Osteoblast (primary cell): ENCODE data around the gene COL6A1. TPM values are rescaled to one million over a fixed set of nuclear protein-coding genes. Genes with fewer than 3 reads are reported as not detected.

Experiments
- DNase-seq: peaks from one replicate; pipeline ENCODE4 v3.0.0; 2011; ENCODE audit warnings: low spot score, mixed read lengths; ENCODE audit not compliant: insufficient read length; ENCODE audit errors: missing footprints
- H2AFZ ChIP-seq: 2 replicates; pipeline ENCODE4 v1.6.0; 2011; ENCODE audit warnings: mild to moderate bottlenecking, low read length
- H3K27ac ChIP-seq: 2 replicates; pipeline ENCODE4 v1.5.1; 2011; ENCODE audit warnings: mild to moderate bottlenecking, low read depth, low read length, moderate library complexity
- H3K27me3 ChIP-seq: 2 replicates; pipeline ENCODE4 v1.6.0; 2012; ENCODE audit warnings: mild to moderate bottlenecking, control low read depth, inconsistent platforms, low read length, moderate library complexity; ENCODE audit not compliant: insufficient read depth
- H3K36me3 ChIP-seq: 2 replicates; pipeline ENCODE4 v1.5.1; 2011; ENCODE audit warnings: mild to moderate bottlenecking, low read length, control low read depth, moderate library complexity; ENCODE audit not compliant: insufficient read depth
- H3K4me1 ChIP-seq: 2 replicates; pipeline ENCODE4 v1.5.1; 2011; ENCODE audit warnings: mild to moderate bottlenecking, low read length, control low read depth, moderate library complexity; ENCODE audit not compliant: insufficient read depth
- H3K4me2 ChIP-seq: 2 replicates; pipeline ENCODE4 v1.6.0; 2011; ENCODE audit warnings: mild to moderate bottlenecking, low read length; ENCODE audit not compliant: insufficient read depth
- H3K4me3 ChIP-seq: fragments of 200-600 bp; sonication (generic); 3 replicates; pipeline ENCODE4 v1.5.1; 2012; ENCODE audit warnings: mild to moderate bottlenecking, low read length, inconsistent platforms; ENCODE audit not compliant: insufficient read depth
- H3K79me2 ChIP-seq: 2 replicates; pipeline ENCODE4 v1.6.0; 2012; ENCODE audit warnings: mild to moderate bottlenecking, low read length, control low read depth, inconsistent platforms; ENCODE audit not compliant: insufficient read depth
- H3K9me3 ChIP-seq: 2 replicates; pipeline ENCODE4 v1.5.1; 2011; ENCODE audit warnings: low read depth, low read length, control low read depth
- H4K20me1 ChIP-seq: 2 replicates; pipeline ENCODE4 v1.6.0; 2012; ENCODE audit warnings: mild to moderate bottlenecking, low read length, control low read depth; ENCODE audit not compliant: insufficient read depth
- total RNA-seq: library from RNA; depleted of rRNA; stranded (reverse); fragments of >200 nt; gene quantifications from 2 replicates; pipeline ENCODE4 v1.2.3, GENCODE V29; 2012
- TF ChIP-seq, protein P1 (sequence below): IDR thresholded peaks from 2 replicates; pipeline ENCODE4 v1.5.1; 2011; ENCODE audit warnings: mild to moderate bottlenecking, low read depth, low read length, moderate library complexity; ENCODE audit errors: extremely low read depth

COL6A1 gene
- total RNA-seq, 1 donor, result 1,612 TPM

DNA sequence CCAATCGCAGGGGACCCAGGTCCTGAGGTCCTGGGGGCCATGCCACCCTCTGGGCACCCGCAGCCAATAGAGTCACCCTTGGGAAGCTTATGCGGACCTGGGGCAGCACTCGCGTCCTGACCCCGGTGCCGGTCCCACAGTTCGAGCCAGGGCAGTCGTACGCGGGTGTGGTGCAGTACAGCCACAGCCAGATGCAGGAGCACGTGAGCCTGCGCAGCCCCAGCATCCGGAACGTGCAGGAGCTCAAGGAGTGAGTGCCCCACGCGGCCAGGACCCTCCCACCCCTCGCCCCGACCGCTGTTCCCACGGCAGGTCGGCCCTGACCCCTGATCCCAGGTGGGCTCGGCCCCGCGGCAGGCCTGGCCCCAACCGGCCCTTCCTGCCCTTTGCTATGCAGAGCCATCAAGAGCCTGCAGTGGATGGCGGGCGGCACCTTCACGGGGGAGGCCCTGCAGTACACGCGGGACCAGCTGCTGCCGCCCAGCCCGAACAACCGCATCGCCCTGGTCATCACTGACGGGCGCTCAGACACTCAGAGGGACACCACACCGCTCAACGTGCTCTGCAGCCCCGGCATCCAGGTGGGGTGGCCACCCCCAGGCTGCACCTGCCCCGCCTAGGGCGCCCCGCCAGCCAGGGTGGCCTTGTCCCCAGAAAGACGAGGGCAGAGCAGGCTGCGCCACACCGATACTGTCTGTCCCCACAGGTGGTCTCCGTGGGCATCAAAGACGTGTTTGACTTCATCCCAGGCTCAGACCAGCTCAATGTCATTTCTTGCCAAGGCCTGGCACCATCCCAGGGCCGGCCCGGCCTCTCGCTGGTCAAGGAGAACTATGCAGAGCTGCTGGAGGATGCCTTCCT, 20.5 kb downstream of the COL6A1 start:
- H3K27ac ChIP-seq, result no peak overlapping the region
- no peak overlapping the region for H3K4me3 ChIP-seq
- peak; percentile 65 for DNase-seq
- no peak overlapping the region for H2AFZ ChIP-seq
- H3K27me3 ChIP-seq, result no peaks in the 10 kb centered on the region
- H3K4me1 ChIP-seq, result no peaks in the 10 kb centered on the region
- H3K79me2 ChIP-seq, result peaks cover 4% of the 10 kb centered on the region
- H3K4me2 ChIP-seq, result no peak overlapping the region
- TF ChIP-seq, protein P1, sequence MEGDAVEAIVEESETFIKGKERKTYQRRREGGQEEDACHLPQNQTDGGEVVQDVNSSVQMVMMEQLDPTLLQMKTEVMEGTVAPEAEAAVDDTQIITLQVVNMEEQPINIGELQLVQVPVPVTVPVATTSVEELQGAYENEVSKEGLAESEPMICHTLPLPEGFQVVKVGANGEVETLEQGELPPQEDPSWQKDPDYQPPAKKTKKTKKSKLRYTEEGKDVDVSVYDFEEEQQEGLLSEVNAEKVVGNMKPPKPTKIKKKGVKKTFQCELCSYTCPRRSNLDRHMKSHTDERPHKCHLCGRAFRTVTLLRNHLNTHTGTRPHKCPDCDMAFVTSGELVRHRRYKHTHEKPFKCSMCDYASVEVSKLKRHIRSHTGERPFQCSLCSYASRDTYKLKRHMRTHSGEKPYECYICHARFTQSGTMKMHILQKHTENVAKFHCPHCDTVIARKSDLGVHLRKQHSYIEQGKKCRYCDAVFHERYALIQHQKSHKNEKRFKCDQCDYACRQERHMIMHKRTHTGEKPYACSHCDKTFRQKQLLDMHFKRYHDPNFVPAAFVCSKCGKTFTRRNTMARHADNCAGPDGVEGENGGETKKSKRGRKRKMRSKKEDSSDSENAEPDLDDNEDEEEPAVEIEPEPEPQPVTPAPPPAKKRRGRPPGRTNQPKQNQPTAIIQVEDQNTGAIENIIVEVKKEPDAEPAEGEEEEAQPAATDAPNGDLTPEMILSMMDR, result no peak
- peaks cover 76% of the 10 kb centered on the region for H3K36me3 ChIP-seq
- peaks cover 24% of the 10 kb centered on the region for H4K20me1 ChIP-seq
- no peaks in the 10 kb centered on the region for H3K9me3 ChIP-seq

DNA sequence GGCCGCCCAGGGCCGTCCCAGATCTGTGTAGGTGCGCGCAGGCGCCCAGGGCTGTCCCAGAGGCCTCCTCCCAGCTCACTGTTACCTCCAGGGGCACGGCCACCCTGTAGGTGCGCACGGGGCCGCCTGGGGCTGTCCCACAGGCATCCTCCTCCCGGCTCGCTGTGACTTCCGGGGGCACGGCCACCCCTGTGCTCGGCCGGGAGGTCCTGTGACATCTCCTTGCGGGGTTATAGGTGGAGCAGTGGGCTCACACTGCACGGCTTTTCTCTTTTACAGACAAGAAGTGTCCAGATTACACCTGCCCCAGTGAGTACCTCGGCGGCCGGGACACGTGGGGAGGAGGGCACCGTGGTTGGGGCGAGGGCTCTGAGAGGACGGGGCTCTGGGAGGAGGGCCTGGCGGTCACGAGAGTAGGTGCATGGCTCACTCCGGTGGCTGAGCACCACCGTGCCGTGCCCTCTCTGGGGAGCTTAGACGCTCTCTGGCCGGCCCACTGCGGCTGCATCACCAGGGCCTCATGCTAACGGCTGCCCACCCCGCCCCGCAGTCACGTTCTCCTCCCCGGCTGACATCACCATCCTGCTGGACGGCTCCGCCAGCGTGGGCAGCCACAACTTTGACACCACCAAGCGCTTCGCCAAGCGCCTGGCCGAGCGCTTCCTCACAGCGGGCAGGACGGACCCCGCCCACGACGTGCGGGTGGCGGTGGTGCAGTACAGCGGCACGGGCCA, 21.4 kb downstream of the COL6A1 start:
- peak; percentile 86 for DNase-seq
- H3K36me3 ChIP-seq, result peaks cover 67% of the 10 kb centered on the region
- peaks cover 22% of the 10 kb centered on the region for H4K20me1 ChIP-seq

DNA sequence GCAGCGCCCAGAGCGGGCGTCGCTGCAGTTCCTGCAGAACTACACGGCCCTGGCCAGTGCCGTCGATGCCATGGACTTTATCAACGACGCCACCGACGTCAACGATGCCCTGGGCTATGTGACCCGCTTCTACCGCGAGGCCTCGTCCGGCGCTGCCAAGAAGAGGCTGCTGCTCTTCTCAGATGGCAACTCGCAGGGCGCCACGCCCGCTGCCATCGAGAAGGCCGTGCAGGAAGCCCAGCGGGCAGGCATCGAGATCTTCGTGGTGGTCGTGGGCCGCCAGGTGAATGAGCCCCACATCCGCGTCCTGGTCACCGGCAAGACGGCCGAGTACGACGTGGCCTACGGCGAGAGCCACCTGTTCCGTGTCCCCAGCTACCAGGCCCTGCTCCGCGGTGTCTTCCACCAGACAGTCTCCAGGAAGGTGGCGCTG, 22.0 kb downstream of the COL6A1 start:
- Histone ChIP-seq H4K20me1 (peaks cover 22% of the 10 kb centered on the region), H3K79me2 (no peaks in the 10 kb centered on the region), H3K4me1 (no peaks in the 10 kb centered on the region), H3K36me3 (peaks cover 61% of the 10 kb centered on the region), H3K27ac (no peak overlapping the region), H3K9me3 (no peaks in the 10 kb centered on the region), H3K4me2 (no peak overlapping the region), H3K4me3 (no peak overlapping the region), H3K27me3 (no peaks in the 10 kb centered on the region), H2AFZ (no peak overlapping the region)
- TF ChIP-seq, protein P1, result no peak
- DNase-seq, result peak; percentile 72

More for the DNA sequence above, 21.4 kb downstream of the COL6A1 start:
- Histone ChIP-seq H3K4me2 (no peak overlapping the region), H3K4me3 (no peak overlapping the region), H3K9me3 (no peaks in the 10 kb centered on the region), H2AFZ (no peak overlapping the region), H3K79me2 (peaks cover 2% of the 10 kb centered on the region), H3K27ac (no peak overlapping the region), H3K27me3 (no peaks in the 10 kb centered on the region), H3K4me1 (no peaks in the 10 kb centered on the region)
- TF ChIP-seq, protein P1, result no peak
